ENCODE results near the gene CDH23.
A peak's percentile ranks its signal among the peaks of the same experiment; 100 is the strongest.

Gene CDH23

GRCh38 chr10:71370031-71370430 is 26.7 kb upstream of the CDH23 start:
- no peaks in the 10 kb centered on the region for H4K20me1 ChIP-seq (ENCODE audit: insufficient read depth, low read length)
- peaks cover 24% of the 10 kb centered on the region for H3F3A ChIP-seq (ENCODE audit: insufficient read depth, low read length)
- no peak for DNase-seq
- H3K4me1 ChIP-seq (ENCODE audit: low read length) = peaks cover 31% of the 10 kb centered on the region
- H3K27ac ChIP-seq (ENCODE audit: low read length) = no peak overlapping the region
- no peaks in the 10 kb centered on the region for H3K9me3 ChIP-seq (replicated peaks; ENCODE audit: insufficient read depth, low read length)
- no peak overlapping the region for H3K9ac ChIP-seq (ENCODE audit: low read length)
- H3K36me3 ChIP-seq (replicated peaks; ENCODE audit: insufficient read depth, low read length) = no peaks in the 10 kb centered on the region
- H2AFZ ChIP-seq (ENCODE audit: low read length) = no peak overlapping the region
- no peaks in the 10 kb centered on the region for H3K9me2 ChIP-seq (replicated peaks; ENCODE audit: insufficient read depth, low read length)
- TF ChIP-seq EZH2 (optimal IDR thresholded peaks at IDR 0.05; ENCODE audit: low read depth, low read length) = no peak
- no peak for TF ChIP-seq CTCF (IDR thresholded peaks at IDR 0.05; ENCODE audit: low read length)
- TF ChIP-seq EZH2phosphoT487 (IDR thresholded peaks at IDR 0.05; ENCODE audit: low read length) = no peak
- no peak overlapping the region for H3K4me3 ChIP-seq (ENCODE audit: low read length)
- no peaks in the 10 kb centered on the region for H3K79me2 ChIP-seq (ENCODE audit: low read length)
- no peak overlapping the region for H3K4me2 ChIP-seq (ENCODE audit: low read depth, low read length)
- no peaks in the 10 kb centered on the region for H3K27me3 ChIP-seq (replicated peaks; ENCODE audit: insufficient read depth, low read length)

- H3K4me2 ChIP-seq (ENCODE audit: low read depth, low read length) = peak overlapping the region; percentile 50; the same call in 1 of the 2 replicates
Observed at GRCh38 chr10:71371750-71372166, 25.0 kb upstream of the CDH23 start.

GRCh38 chr10:71372882-71373495 is 23.7 kb upstream of the CDH23 start:
- Histone ChIP-seq H3K36me3 (replicated peaks; ENCODE audit: insufficient read depth, low read length) (no peaks in the 10 kb centered on the region), H3K27ac (ENCODE audit: low read length) (peak overlapping the region; percentile 90), H3K79me2 (ENCODE audit: low read length) (no peaks in the 10 kb centered on the region), H4K20me1 (ENCODE audit: insufficient read depth, low read length) (no peaks in the 10 kb centered on the region), H3K9ac (ENCODE audit: low read length) (peak overlapping the region; percentile 45; the same call in 1 of the 2 replicates), H3K27me3 (replicated peaks; ENCODE audit: insufficient read depth, low read length) (no peaks in the 10 kb centered on the region), H3K4me1 (ENCODE audit: low read length) (peaks cover 38% of the 10 kb centered on the region), H3F3A (ENCODE audit: insufficient read depth, low read length) (peaks cover 24% of the 10 kb centered on the region), H3K9me2 (replicated peaks; ENCODE audit: insufficient read depth, low read length) (no peaks in the 10 kb centered on the region), H3K9me3 (replicated peaks; ENCODE audit: insufficient read depth, low read length) (no peaks in the 10 kb centered on the region), H3K4me3 (ENCODE audit: low read length) (no peak overlapping the region), H2AFZ (ENCODE audit: low read length) (peak overlapping the region; percentile 47), H3K4me2 (ENCODE audit: low read depth, low read length) (peak overlapping the region; percentile 50)
- DNase-seq = peak; percentile 48
- TF ChIP-seq CTCF (IDR thresholded peaks at IDR 0.05; ENCODE audit: low read length) = no peak
- no peak for TF ChIP-seq EZH2 (optimal IDR thresholded peaks at IDR 0.05; ENCODE audit: low read depth, low read length)
- TF ChIP-seq EZH2phosphoT487 (IDR thresholded peaks at IDR 0.05; ENCODE audit: low read length) = no peak

More at GRCh38 chr10:71371750-71372166, 25.0 kb upstream of the CDH23 start:
- Histone ChIP-seq H3K36me3 (replicated peaks; ENCODE audit: insufficient read depth, low read length) (no peaks in the 10 kb centered on the region), H3K4me3 (ENCODE audit: low read length) (no peak overlapping the region), H4K20me1 (ENCODE audit: insufficient read depth, low read length) (no peaks in the 10 kb centered on the region), H3K9me2 (replicated peaks; ENCODE audit: insufficient read depth, low read length) (no peaks in the 10 kb centered on the region), H3K9me3 (replicated peaks; ENCODE audit: insufficient read depth, low read length) (no peaks in the 10 kb centered on the region), H3K27me3 (replicated peaks; ENCODE audit: insufficient read depth, low read length) (no peaks in the 10 kb centered on the region), H3F3A (ENCODE audit: insufficient read depth, low read length) (peaks cover 24% of the 10 kb centered on the region), H3K4me1 (ENCODE audit: low read length) (peaks cover 34% of the 10 kb centered on the region), H3K9ac (ENCODE audit: low read length) (peak overlapping the region; percentile 45; the same call in 1 of the 2 replicates), H2AFZ (ENCODE audit: low read length) (no peak overlapping the region), H3K27ac (ENCODE audit: low read length) (peak overlapping the region; percentile 90; the same call in 1 of the 2 replicates), H3K79me2 (ENCODE audit: low read length) (no peaks in the 10 kb centered on the region)
- peak; percentile 36 for DNase-seq
- TF ChIP-seq EZH2phosphoT487 (IDR thresholded peaks at IDR 0.05; ENCODE audit: low read length) (no peak), CTCF (IDR thresholded peaks at IDR 0.05; ENCODE audit: low read length) (no peak), EZH2 (optimal IDR thresholded peaks at IDR 0.05; ENCODE audit: low read depth, low read length) (no peak)

Data from MM.1S (cell line).